OCI-LY3 (cell line): Measurements from ENCODE around the gene F2RL3.

Source experiments
- CTCF ChIP-seq: fragments of 200-600, 300-600 bp; sonication (generic); IDR thresholded peaks from 2 replicates; pipeline ENCODE4 v1.5.1; 2014; ENCODE audit warnings: antibody characterized with exemption, low read length, low read depth
- EZH2phosphoT487 ChIP-seq: fragments of 200-600 bp; shearing (Covaris generic); IDR thresholded peaks from 2 replicates; pipeline ENCODE4 v1.6.1; 2018; ENCODE audit warnings: antibody characterized with exemption, mixed run types, low read depth

- no peak for TF ChIP-seq CTCF
- TF ChIP-seq EZH2phosphoT487, result no peak
Measured at GRCh38 chr19:16896146-16897028, 7.6 kb downstream of the F2RL3 start.
